ENCODE measurements around the gene DTNBP1.
"Not testable (repeated sequence)": the region's sequence is repeated elsewhere in the genome, so short reads cannot be mapped to it uniquely, and the experiment has no call there.

The DTNBP1 gene

GRCh38 chr6:15546591-15546990 lies 116.2 kb downstream of the DTNBP1 start:
- TF ChIP-seq EZH2phosphoT487 (IDR thresholded peaks at IDR 0.05; ENCODE audit: borderline replicate concordance, low read length) (no peak), CTCF (IDR thresholded peaks at IDR 0.05; ENCODE audit: low read depth, low read length, poor library complexity, severe bottlenecking) (no peak)
- peaks cover 34% of the 10 kb centered on the region for H3K4me1 ChIP-seq (ENCODE audit: control insufficient read depth, low read length)
- no peak overlapping the region for H3K4me2 ChIP-seq (ENCODE audit: low read length)
- no peaks in the 10 kb centered on the region for H3K27me3 ChIP-seq (ENCODE audit: control insufficient read depth, low read length)
- H3K9me2 ChIP-seq (replicated peaks; ENCODE audit: control insufficient read depth, low read length) = no peaks in the 10 kb centered on the region
- peaks cover 20% of the 10 kb centered on the region for H3K79me2 ChIP-seq (ENCODE audit: control insufficient read depth, low read length)
- no peaks in the 10 kb centered on the region for H3K36me3 ChIP-seq (ENCODE audit: control insufficient read depth, low read length)
- H4K20me1 ChIP-seq (ENCODE audit: control insufficient read depth, insufficient read depth, low read depth, low read length) = no peaks in the 10 kb centered on the region
- H3K4me3 ChIP-seq (ENCODE audit: low read length) = no peak overlapping the region
- H3F3A ChIP-seq (ENCODE audit: control insufficient read depth, insufficient read depth) = 0 out of 2 replicates have a peak, but pooled peaks cover 2% of the 10 kb centered on the region
- no peak overlapping the region for H3K27ac ChIP-seq (ENCODE audit: low read depth, low read length)
- no peaks in the 10 kb centered on the region; the same call in 1 of the 2 replicates for H3K9me3 ChIP-seq (ENCODE audit: control insufficient read depth, insufficient read depth, low read length)

DNA sequence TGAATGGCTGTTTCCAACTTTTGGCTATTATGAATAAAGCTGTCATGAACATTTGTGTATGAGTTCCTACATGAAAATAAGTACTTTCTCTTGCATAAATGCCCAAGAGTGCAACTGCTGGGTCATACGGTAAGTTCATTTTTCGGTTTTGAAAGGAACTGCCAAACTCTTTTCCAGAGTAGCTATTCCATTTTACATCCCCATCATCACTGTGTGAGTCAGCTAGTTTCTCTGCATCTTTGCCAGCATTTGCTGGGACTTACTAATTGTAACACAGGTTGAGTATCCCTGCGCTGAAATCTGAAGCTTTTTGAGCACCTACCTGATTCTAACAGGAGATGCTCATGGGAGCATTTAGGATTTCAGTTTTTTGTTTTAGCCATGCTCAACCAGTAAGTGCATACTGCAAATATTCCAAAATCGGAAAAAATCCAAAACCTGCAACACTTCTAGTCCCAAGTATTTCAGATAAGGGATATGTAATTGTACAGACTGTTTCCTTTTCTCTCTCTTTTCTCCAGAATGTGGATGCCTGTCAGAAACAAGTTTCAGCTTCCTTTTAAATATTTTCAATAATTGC lies 118.4 kb downstream of the DTNBP1 start:
- no peak overlapping the region for H3K4me2 ChIP-seq (ENCODE audit: low read length)
- no peaks in the 10 kb centered on the region for H3K27me3 ChIP-seq (ENCODE audit: control insufficient read depth, low read length)
- no peaks in the 10 kb centered on the region for H3K9me2 ChIP-seq (replicated peaks; ENCODE audit: control insufficient read depth, low read length)
- peaks cover 12% of the 10 kb centered on the region for H3K4me1 ChIP-seq (ENCODE audit: control insufficient read depth, low read length)
- H3K27ac ChIP-seq (ENCODE audit: low read depth, low read length) = no peak overlapping the region
- no peak overlapping the region for H3K4me3 ChIP-seq (ENCODE audit: low read length)
- 0 out of 2 replicates have a peak, but pooled peaks cover 2% of the 10 kb centered on the region for H3F3A ChIP-seq (ENCODE audit: control insufficient read depth, insufficient read depth)
- TF ChIP-seq EZH2phosphoT487 (IDR thresholded peaks at IDR 0.05; ENCODE audit: borderline replicate concordance, low read length) = no peak
- TF ChIP-seq CTCF (IDR thresholded peaks at IDR 0.05; ENCODE audit: low read depth, low read length, poor library complexity, severe bottlenecking) = no peak
- peaks cover 6% of the 10 kb centered on the region; the same call in 1 of the 2 replicates for H3K79me2 ChIP-seq (ENCODE audit: control insufficient read depth, low read length)
- no peaks in the 10 kb centered on the region for H3K36me3 ChIP-seq (ENCODE audit: control insufficient read depth, low read length)
- no peaks in the 10 kb centered on the region; the same call in 1 of the 2 replicates for H3K9me3 ChIP-seq (ENCODE audit: control insufficient read depth, insufficient read depth, low read length)
- H4K20me1 ChIP-seq (ENCODE audit: control insufficient read depth, insufficient read depth, low read depth, low read length) = no peaks in the 10 kb centered on the region

- H3K9me3 ChIP-seq (ENCODE audit: control insufficient read depth, insufficient read depth, low read length); H3K27ac ChIP-seq (ENCODE audit: low read depth, low read length); H3F3A ChIP-seq (ENCODE audit: control insufficient read depth, insufficient read depth); H3K27me3 ChIP-seq (ENCODE audit: control insufficient read depth, low read length); H3K4me2 ChIP-seq (ENCODE audit: low read length); H4K20me1 ChIP-seq (ENCODE audit: control insufficient read depth, insufficient read depth, low read depth, low read length); H3K36me3 ChIP-seq (ENCODE audit: control insufficient read depth, low read length); H3K79me2 ChIP-seq (ENCODE audit: control insufficient read depth, low read length); H3K4me3 ChIP-seq (ENCODE audit: low read length); H3K9me2 ChIP-seq (replicated peaks; ENCODE audit: control insufficient read depth, low read length): not testable (repeated sequence)
- H3K4me1 ChIP-seq (ENCODE audit: control insufficient read depth, low read length) = peaks cover 12% of the 10 kb centered on the region
Measured at GRCh38 chr6:15543332-15543917, 119.4 kb downstream of the DTNBP1 start.

- Histone ChIP-seq H3K27ac (ENCODE audit: low read depth, low read length) (no peak overlapping the region), H3K36me3 (ENCODE audit: control insufficient read depth, low read length) (no peaks in the 10 kb centered on the region), H3K9me3 (ENCODE audit: control insufficient read depth, insufficient read depth, low read length) (no peaks in the 10 kb centered on the region; the same call in 1 of the 2 replicates), H3K4me3 (ENCODE audit: low read length) (no peak overlapping the region), H3F3A (ENCODE audit: control insufficient read depth, insufficient read depth) (0 out of 2 replicates have a peak, but pooled peaks cover 2% of the 10 kb centered on the region), H3K9me2 (replicated peaks; ENCODE audit: control insufficient read depth, low read length) (no peaks in the 10 kb centered on the region), H3K79me2 (ENCODE audit: control insufficient read depth, low read length) (no peaks in the 10 kb centered on the region; the same call in 1 of the 2 replicates), H3K27me3 (ENCODE audit: control insufficient read depth, low read length) (no peaks in the 10 kb centered on the region), H4K20me1 (ENCODE audit: control insufficient read depth, insufficient read depth, low read depth, low read length) (no peaks in the 10 kb centered on the region), H3K4me2 (ENCODE audit: low read length) (no peak overlapping the region), H3K4me1 (ENCODE audit: control insufficient read depth, low read length) (peaks cover 12% of the 10 kb centered on the region)
- no peak for TF ChIP-seq EZH2phosphoT487 (IDR thresholded peaks at IDR 0.05; ENCODE audit: borderline replicate concordance, low read length)
- TF ChIP-seq CTCF (IDR thresholded peaks at IDR 0.05; ENCODE audit: low read depth, low read length, poor library complexity, severe bottlenecking) = no peak
Measured at GRCh38 chr6:15539722-15540270, 123.0 kb downstream of the DTNBP1 start.
